ENCODE measurements around the gene NINL. TPM values are rescaled to one million over a fixed set of nuclear protein-coding genes. Genes with fewer than 3 reads are reported as not detected.
"Not testable (repeated sequence)": the region's sequence is repeated elsewhere in the genome, so short reads cannot be mapped to it uniquely, and the experiment has no call there.

NINL gene
- total RNA-seq, 1 donor from 2014 or later: 2.0 TPM

- H3K36me3 Mint-ChIP-seq (ENCODE audit: low read depth): peaks cover 8% of the 10 kb centered on the region
- no peak for DNase-seq (ENCODE audit: low spot score)
- H3K4me3 Mint-ChIP-seq: no peak overlapping the region
These were observed 23.4 kb upstream of the NINL start for GRCh38 chr20:25608774-25609173.

GRCh38 chr20:25606094-25606695 is 20.9 kb upstream of the NINL start:
- Mint-ChIP-seq H3K27ac (no peak overlapping the region), H3K4me3 (no peak overlapping the region), H3K27me3 (ENCODE audit: insufficient read depth) (no peaks in the 10 kb centered on the region), H3K9me3 (no peaks in the 10 kb centered on the region), H3K4me1 (ENCODE audit: low read depth) (peaks cover 11% of the 10 kb centered on the region), H3K36me3 (ENCODE audit: low read depth) (no peaks in the 10 kb centered on the region)
- DNase-seq (ENCODE audit: low spot score): no peak
- intact Hi-C loops (cut with micrococcal nuclease): no loop called here

More at GRCh38 chr20:25608774-25609173, 23.4 kb upstream of the NINL start:
- H3K4me1 Mint-ChIP-seq (ENCODE audit: low read depth): no peaks in the 10 kb centered on the region
- intact Hi-C loops (cut with micrococcal nuclease): no loop called here
- H3K9me3 Mint-ChIP-seq: no peaks in the 10 kb centered on the region
- H3K27ac Mint-ChIP-seq: no peak overlapping the region
- no peaks in the 10 kb centered on the region for H3K27me3 Mint-ChIP-seq (ENCODE audit: insufficient read depth)

- H3K27me3 Mint-ChIP-seq (ENCODE audit: insufficient read depth): no peaks in the 10 kb centered on the region
- no peaks in the 10 kb centered on the region for H3K36me3 Mint-ChIP-seq (ENCODE audit: low read depth)
- intact Hi-C loops (cut with micrococcal nuclease): no loop called here
- H3K4me3 Mint-ChIP-seq: no peak overlapping the region
- no peaks in the 10 kb centered on the region for H3K9me3 Mint-ChIP-seq
- no peak for DNase-seq (ENCODE audit: low spot score)
- H3K27ac Mint-ChIP-seq: no peak overlapping the region
- peaks cover 11% of the 10 kb centered on the region for H3K4me1 Mint-ChIP-seq (ENCODE audit: low read depth)
These were observed 19.8 kb upstream of the NINL start for GRCh38 chr20:25605148-25605547.

GRCh38 chr20:25604611-25605010 is 19.3 kb upstream of the NINL start:
- Mint-ChIP-seq H3K27ac (no peak overlapping the region), H3K36me3 (ENCODE audit: low read depth) (no peaks in the 10 kb centered on the region), H3K4me3 (no peak overlapping the region), H3K9me3 (no peaks in the 10 kb centered on the region), H3K4me1 (ENCODE audit: low read depth) (peaks cover 11% of the 10 kb centered on the region), H3K27me3 (ENCODE audit: insufficient read depth) (no peaks in the 10 kb centered on the region)
- no peak for DNase-seq (ENCODE audit: low spot score)
- intact Hi-C loops (cut with micrococcal nuclease): no loop called here

- peaks cover 11% of the 10 kb centered on the region for H3K4me1 Mint-ChIP-seq (ENCODE audit: low read depth)
- H3K27ac Mint-ChIP-seq; H3K9me3 Mint-ChIP-seq; DNase-seq (ENCODE audit: low spot score); H3K4me3 Mint-ChIP-seq; H3K27me3 Mint-ChIP-seq (ENCODE audit: insufficient read depth); H3K36me3 Mint-ChIP-seq (ENCODE audit: low read depth): not testable (repeated sequence)
- intact Hi-C loops (cut with micrococcal nuclease): loop anchor here (1.0 kb wide), 1 partner anchor 20 kb away; no protein-coding TSS in a partner anchor
These were observed 17.6 kb upstream of the NINL start for GRCh38 chr20:25602914-25603309.

GRCh38 chr20:25602191-25602913 is 17.0 kb upstream of the NINL start:
- intact Hi-C loops (cut with micrococcal nuclease); H3K27me3 Mint-ChIP-seq (ENCODE audit: insufficient read depth); H3K36me3 Mint-ChIP-seq (ENCODE audit: low read depth); DNase-seq (ENCODE audit: low spot score); H3K9me3 Mint-ChIP-seq; H3K4me3 Mint-ChIP-seq: not testable (repeated sequence)
- Mint-ChIP-seq H3K4me1 (ENCODE audit: low read depth) (peaks cover 11% of the 10 kb centered on the region), H3K27ac (peak overlapping the region; percentile 24)

- Mint-ChIP-seq H3K9me3 (no peaks in the 10 kb centered on the region), H3K4me3 (no peak overlapping the region), H3K36me3 (ENCODE audit: low read depth) (no peaks in the 10 kb centered on the region), H3K4me1 (ENCODE audit: low read depth) (peaks cover 11% of the 10 kb centered on the region), H3K27me3 (ENCODE audit: insufficient read depth) (no peaks in the 10 kb centered on the region), H3K27ac (peak overlapping the region; percentile 24)
- no peak for DNase-seq (ENCODE audit: low spot score)
- intact Hi-C loops (cut with micrococcal nuclease): no loop called here
These were observed 16.3 kb upstream of the NINL start for GRCh38 chr20:25601659-25602058.

- Mint-ChIP-seq H3K36me3 (ENCODE audit: low read depth) (no peaks in the 10 kb centered on the region), H3K4me3 (no peak overlapping the region)
These were observed 15.3 kb upstream of the NINL start for GRCh38 chr20:25600632-25601031.

GRCh38 chr20:25592135-25592852 is 7.0 kb upstream of the NINL start:
- no peak overlapping the region for H3K27ac Mint-ChIP-seq
- no peaks in the 10 kb centered on the region for H3K4me1 Mint-ChIP-seq (ENCODE audit: low read depth)
- H3K27me3 Mint-ChIP-seq (ENCODE audit: insufficient read depth): peaks cover 5% of the 10 kb centered on the region
- no peak overlapping the region for H3K4me3 Mint-ChIP-seq
- no peaks in the 10 kb centered on the region for H3K36me3 Mint-ChIP-seq (ENCODE audit: low read depth)
- intact Hi-C loops (cut with micrococcal nuclease): no loop called here
- no peaks in the 10 kb centered on the region for H3K9me3 Mint-ChIP-seq
- no peak for DNase-seq (ENCODE audit: low spot score)

More at GRCh38 chr20:25600632-25601031, 15.3 kb upstream of the NINL start:
- intact Hi-C loops (cut with micrococcal nuclease): no loop called here
- Mint-ChIP-seq H3K4me1 (ENCODE audit: low read depth) (peaks cover 11% of the 10 kb centered on the region), H3K27me3 (ENCODE audit: insufficient read depth) (peaks cover 2% of the 10 kb centered on the region), H3K9me3 (no peaks in the 10 kb centered on the region), H3K27ac (no peak overlapping the region)
- DNase-seq (ENCODE audit: low spot score): no peak

- H3K36me3 Mint-ChIP-seq (ENCODE audit: low read depth); intact Hi-C loops (cut with micrococcal nuclease); H3K9me3 Mint-ChIP-seq; H3K4me1 Mint-ChIP-seq (ENCODE audit: low read depth); DNase-seq (ENCODE audit: low spot score); H3K4me3 Mint-ChIP-seq; H3K27me3 Mint-ChIP-seq (ENCODE audit: insufficient read depth); H3K27ac Mint-ChIP-seq: not testable (repeated sequence)
These were observed 5.4 kb upstream of the NINL start for GRCh38 chr20:25590778-25591177.

GRCh38 chr20:25588491-25588890 is 3.2 kb upstream of the NINL start:
- no peak overlapping the region for H3K4me3 Mint-ChIP-seq

GRCh38 chr20:25587536-25587935 is 2.2 kb upstream of the NINL start:
- no peak overlapping the region for H3K27ac Mint-ChIP-seq
- peaks cover 12% of the 10 kb centered on the region for H3K4me1 Mint-ChIP-seq (ENCODE audit: low read depth)
- intact Hi-C loops (cut with micrococcal nuclease): loop anchor here (10.0 kb wide), 1 partner anchor 183 kb away; the partner anchor contains the start of gene GINS1
- no peak overlapping the region for H3K4me3 Mint-ChIP-seq
- H3K9me3 Mint-ChIP-seq: no peaks in the 10 kb centered on the region
- DNase-seq (ENCODE audit: low spot score): no peak
- H3K36me3 Mint-ChIP-seq (ENCODE audit: low read depth): peaks cover 1% of the 10 kb centered on the region
- peaks cover 11% of the 10 kb centered on the region for H3K27me3 Mint-ChIP-seq (ENCODE audit: insufficient read depth)

More at GRCh38 chr20:25588491-25588890, 3.2 kb upstream of the NINL start:
- peaks cover 10% of the 10 kb centered on the region for H3K27me3 Mint-ChIP-seq (ENCODE audit: insufficient read depth)
- H3K27ac Mint-ChIP-seq: no peak overlapping the region
- H3K9me3 Mint-ChIP-seq: no peaks in the 10 kb centered on the region
- H3K36me3 Mint-ChIP-seq (ENCODE audit: low read depth): peaks cover 1% of the 10 kb centered on the region
- H3K4me1 Mint-ChIP-seq (ENCODE audit: low read depth): peaks cover 9% of the 10 kb centered on the region
- DNase-seq (ENCODE audit: low spot score): no peak
- intact Hi-C loops (cut with micrococcal nuclease): loop anchor here (10.0 kb wide), 1 partner anchor 184 kb away; the partner anchor contains the start of gene GINS1

GRCh38 chr20:25586877-25587276 is 1.5 kb upstream of the NINL start:
- H3K27me3 Mint-ChIP-seq (ENCODE audit: insufficient read depth): peaks cover 11% of the 10 kb centered on the region
- H3K36me3 Mint-ChIP-seq (ENCODE audit: low read depth): peaks cover 1% of the 10 kb centered on the region
- intact Hi-C loops (cut with micrococcal nuclease): loop anchor here (10.0 kb wide), 1 partner anchor 182 kb away; the partner anchor contains the start of gene GINS1
- peaks cover 12% of the 10 kb centered on the region for H3K4me1 Mint-ChIP-seq (ENCODE audit: low read depth)
- no peak overlapping the region for H3K27ac Mint-ChIP-seq
- no peaks in the 10 kb centered on the region for H3K9me3 Mint-ChIP-seq
- DNase-seq (ENCODE audit: low spot score): no peak
- H3K4me3 Mint-ChIP-seq: no peak overlapping the region

All from activated T-helper 1 cell treated with anti-CD3 and anti-CD28 coated beads, Interleukin-12 subunit alpha, Interleukin-12 subunit beta, Interleukin-2, Interleukin-4 antibody, amounts not matched to agents 30 ng/mL and 10 ng/mL and 1 ng/mL, durations not matched to agents 14 hours and 24 hours and 36 hours (primary cell).